PC-3 (cell line): Measurements from ENCODE around the gene STON1. TPM values are rescaled to one million over a fixed set of nuclear protein-coding genes. Genes with fewer than 3 reads are reported as not detected.
A peak's percentile ranks its signal among the peaks of the same experiment; 100 is the strongest.

Experiments used
- ATAC-seq: fragments of 200-7000 bp; cut with Tn5 transposase; 2 replicates; pipeline ENCODE4 v1.9.1; 2020; ENCODE audit warnings: mild to moderate bottlenecking, moderate library complexity
- BruUV-seq: library from RNA; stranded (reverse); fragments of 400-500 nt; replicated peaks from 2 replicates; lab custom pipeline; 2021; lab: Mats Ljungman, UMichigan
- CTCF ChIA-PET: fragments of 300-600 bp; sonication (Branson Sonifier 250); formaldehyde crosslinking; loops from one replicate; lab custom pipeline; 2022; ENCODE audit warnings: antibody characterized with exemption; lab: Charles Lee
- POLR2A ChIA-PET: fragments of 300-600 bp; sonication (Branson Sonifier 250); formaldehyde crosslinking; loops from one replicate; lab custom pipeline; 2022; ENCODE audit warnings: antibody characterized with exemption; ENCODE audit not compliant: unreplicated experiment; lab: Charles Lee
- DNase-seq: peaks from one replicate; pipeline ENCODE4 v3.0.0-alpha.2; 2015
- H2AFZ ChIP-seq: fragments of 300-600 bp; sonication (generic); 2 replicates; pipeline ENCODE4 v1.6.0; 2016; ENCODE audit warnings: antibody characterized with exemption, low read length
- H3F3A ChIP-seq: fragments of 300-600 bp; sonication (generic); one replicate; pipeline ENCODE4 v1.6.0; 2017; ENCODE audit warnings: antibody characterized with exemption, low read length, control low read depth, mild to moderate bottlenecking; ENCODE audit not compliant: unreplicated experiment
- H3K27ac ChIP-seq: fragments of 300-600 bp; sonication (generic); 2 replicates; pipeline ENCODE4 v1.5.1; 2016; ENCODE audit warnings: mild to moderate bottlenecking, low read length
- H3K27me3 ChIP-seq: fragments of 300-600 bp; sonication (generic); 2 replicates; pipeline ENCODE4 v1.6.1; 2016; ENCODE audit warnings: low read length, mixed read lengths
- H3K36me3 ChIP-seq: fragments of 300-600 bp; sonication (generic); 2 replicates; pipeline ENCODE4 v1.6.1; 2016; ENCODE audit warnings: low read depth, mixed run types, low read length, mixed read lengths
- H3K4me1 ChIP-seq: fragments of 300-600 bp; sonication (generic); 2 replicates; pipeline ENCODE4 v1.5.1; 2016; ENCODE audit warnings: low read length; ENCODE audit not compliant: insufficient read depth
- H3K4me2 ChIP-seq: fragments of 300-600 bp; sonication (generic); 2 replicates; pipeline ENCODE4 v1.6.0; 2016; ENCODE audit warnings: low read length
- H3K4me3 ChIP-seq: fragments of 300-600 bp; sonication (generic); 2 replicates; pipeline ENCODE4 v1.5.1; 2016; ENCODE audit warnings: mild to moderate bottlenecking, low read length, mixed read lengths
- H3K79me2 ChIP-seq: fragments of 300-600 bp; sonication (generic); 2 replicates; pipeline ENCODE4 v1.6.1; 2017; ENCODE audit warnings: low read length, mixed read lengths
- H3K9ac ChIP-seq: fragments of 300-600 bp; sonication (generic); 2 replicates; pipeline ENCODE4 v1.6.0; 2016; ENCODE audit warnings: mild to moderate bottlenecking, low read length
- H3K9me2 ChIP-seq: fragments of 300-600 bp; sonication (generic); replicated peaks from 2 replicates; pipeline ENCODE4 v1.6.1; 2016; ENCODE audit warnings: mixed run types, low read length, mixed read lengths
- H3K9me3 ChIP-seq: fragments of 300-600 bp; sonication (generic); 2 replicates; pipeline ENCODE4 v1.6.1; 2016; ENCODE audit warnings: low read length, mixed read lengths
- H4K20me1 ChIP-seq: fragments of 300-600 bp; sonication (generic); 2 replicates; pipeline ENCODE4 v1.6.1; 2016; ENCODE audit warnings: low read length, mixed read lengths
- CTCF ChIP-seq: fragments of 300-600 bp; sonication (generic); conservative IDR thresholded peaks from 2 replicates; pipeline ENCODE4 v1.5.1; 2017; ENCODE audit warnings: antibody characterized with exemption, low read depth, mild to moderate bottlenecking, low read length
- EZH2 ChIP-seq: fragments of 300-600 bp; sonication (generic); IDR thresholded peaks from one replicate; pipeline ENCODE4 v1.6.1; 2017; ENCODE audit warnings: antibody characterized with exemption, mild to moderate bottlenecking, low read length; ENCODE audit not compliant: unreplicated experiment
- EZH2phosphoT487 ChIP-seq: fragments of 300-600 bp; sonication (generic); IDR thresholded peaks from 2 replicates; pipeline ENCODE4 v1.6.1; 2018; ENCODE audit warnings: mild to moderate bottlenecking, antibody characterized with exemption, low read length, borderline replicate concordance
- intact Hi-C: fragments of 100-400 bp; cut with micrococcal nuclease; formaldehyde crosslinking; loops from 2 replicates; pipeline ENCODE4 v1.9.0; 2023
- total RNA-seq: library from RNA; depleted of rRNA; stranded (reverse); fragments of >200 nt; gene quantifications from 2 replicates; pipeline ENCODE4 v1.2.3, GENCODE V29; 2014

The STON1 gene
- total RNA-seq, 1 experiment from 2014 or later, result 1.2 TPM

- DNase-seq (no peak), ATAC-seq (no peak)
- Histone ChIP-seq H3K9me3 (no peaks in the 10 kb centered on the region), H3K79me2 (no peaks in the 10 kb centered on the region), H3K4me2 (no peak overlapping the region; the same call in 1 of the 2 replicates), H3K4me1 (peaks cover 14% of the 10 kb centered on the region), H3K9ac (no peak overlapping the region), H3K36me3 (no peaks in the 10 kb centered on the region), H3F3A (no peaks in the 10 kb centered on the region), H3K9me2 (no peaks in the 10 kb centered on the region), H3K27ac (no peak overlapping the region), H4K20me1 (no peaks in the 10 kb centered on the region), H2AFZ (no peak overlapping the region), H3K27me3 (no peaks in the 10 kb centered on the region), H3K4me3 (no peak overlapping the region)
- BruUV-seq, result no TSS peak
- CTCF ChIA-PET, result no interaction called here
- TF ChIP-seq EZH2phosphoT487, result no peak
- no peak for TF ChIP-seq EZH2
- no peak for TF ChIP-seq CTCF
- POLR2A ChIA-PET, result no interaction called here
- intact Hi-C loops, result no loop called here
These were observed 760 bp upstream of the STON1 start for GRCh38 chr2:48529194-48529593.

GRCh38 chr2:48529676-48530032 lies 300 bp upstream of the STON1 start:
- no peaks in the 10 kb centered on the region for H3K9me2 ChIP-seq
- peak overlapping the region; percentile 86 for H2AFZ ChIP-seq
- peak overlapping the region; percentile 99 for H3K4me2 ChIP-seq
- intact Hi-C loops, result loop anchor here (2.0 to 5.0 kb wide), 2 partner anchors 19 to 58 kb away; no protein-coding TSS in a partner anchor
- H3K9me3 ChIP-seq, result no peaks in the 10 kb centered on the region
- H3K79me2 ChIP-seq, result no peaks in the 10 kb centered on the region
- no peaks in the 10 kb centered on the region for H4K20me1 ChIP-seq
- H3K4me1 ChIP-seq, result peaks cover 14% of the 10 kb centered on the region
- no peak for DNase-seq
- H3K27me3 ChIP-seq, result no peaks in the 10 kb centered on the region
- no peak for TF ChIP-seq EZH2phosphoT487
- no peak for TF ChIP-seq CTCF
- TF ChIP-seq EZH2, result no peak
- no peaks in the 10 kb centered on the region for H3K36me3 ChIP-seq
- no TSS peak for BruUV-seq
- no peak overlapping the region for H3K9ac ChIP-seq
- ChIA-PET CTCF (no interaction called here), POLR2A (no interaction called here)
- no peak; the same call in 1 of the 2 replicates for ATAC-seq
- no peak overlapping the region for H3K27ac ChIP-seq
- no peaks in the 10 kb centered on the region for H3F3A ChIP-seq
- peak overlapping the region; percentile 92 for H3K4me3 ChIP-seq

- peak overlapping the region; percentile 92 for H3K4me3 ChIP-seq
- H2AFZ ChIP-seq, result peak overlapping the region; percentile 98
- CTCF ChIA-PET, result interaction anchor here (0.7 kb wide), 1 partner anchor 57 kb away, joined by 9 read pairs; no protein-coding TSS in a partner anchor
These were observed 1.2 kb downstream of the STON1 start for GRCh38 chr2:48531141-48531648.

More at GRCh38 chr2:48531141-48531648, 1.2 kb downstream of the STON1 start:
- ATAC-seq (peak; percentile 49), DNase-seq (peak; percentile 74)
- H3F3A ChIP-seq, result no peaks in the 10 kb centered on the region
- peak overlapping the region; percentile 58 for H3K27ac ChIP-seq
- H4K20me1 ChIP-seq, result no peaks in the 10 kb centered on the region
- BruUV-seq, result TSS peak; percentile 48
- H3K79me2 ChIP-seq, result no peaks in the 10 kb centered on the region
- peak overlapping the region; percentile 66; the same call in 1 of the 2 replicates for H3K9ac ChIP-seq
- H3K9me3 ChIP-seq, result no peaks in the 10 kb centered on the region
- TF ChIP-seq EZH2phosphoT487 (no peak), EZH2 (no peak), CTCF (no peak)
- no peaks in the 10 kb centered on the region for H3K36me3 ChIP-seq
- H3K27me3 ChIP-seq, result no peaks in the 10 kb centered on the region
- H3K4me1 ChIP-seq, result peaks cover 14% of the 10 kb centered on the region
- no peaks in the 10 kb centered on the region for H3K9me2 ChIP-seq
- peak overlapping the region; percentile 99 for H3K4me2 ChIP-seq
- intact Hi-C loops, result loop anchor here (2.0 to 5.0 kb wide), 2 partner anchors 20 to 56 kb away; no protein-coding TSS in a partner anchor
- POLR2A ChIA-PET, result no interaction called here
